Activated CD4-positive, alpha-beta T cell treated with anti-CD3 and anti-CD28 coated beads, Interleukin-2, amount 10 ng/mL, durations not matched to agents 24 days and 14 days (primary cell): ENCODE measurements around the gene SIM1. TPM values are rescaled to one million over a fixed set of nuclear protein-coding genes. Genes with fewer than 3 reads are reported as not detected.
A peak's percentile ranks its signal among the peaks of the same experiment; 100 is the strongest.

Source experiments
- DNase-seq: peaks from one replicate; pipeline ENCODE4 v3.0.0; 2022
- H3K27ac Mint-ChIP-seq: one replicate; pipeline ENCODE4 v1.8.0; 2022; ENCODE audit warnings: mild to moderate bottlenecking, mixed read lengths
- H3K27me3 Mint-ChIP-seq: one replicate; pipeline ENCODE4 v1.8.0; 2022; ENCODE audit warnings: mixed read lengths
- H3K36me3 Mint-ChIP-seq: one replicate; pipeline ENCODE4 v1.8.0; 2022; ENCODE audit warnings: low read depth, mild to moderate bottlenecking, mixed read lengths
- H3K4me1 Mint-ChIP-seq: one replicate; pipeline ENCODE4 v1.8.0; 2021; ENCODE audit warnings: mixed read lengths
- H3K4me3 Mint-ChIP-seq: one replicate; pipeline ENCODE4 v1.8.0; 2022; ENCODE audit warnings: mild to moderate bottlenecking, moderate library complexity, mixed read lengths
- H3K9me3 Mint-ChIP-seq: one replicate; pipeline ENCODE4 v1.8.0; 2021; ENCODE audit warnings: mixed read lengths
- intact Hi-C: fragments of 100-400 bp; cut with micrococcal nuclease; formaldehyde crosslinking; loops from one replicate; pipeline ENCODE4 v1.15.1; 2023
- total RNA-seq: library from RNA; stranded (reverse); gene quantifications from 2 replicates; pipeline ENCODE4 v1.2.3, GENCODE V29; 2022

The SIM1 gene
- total RNA-seq, 1 donor from 2014 or later = not detected

DNA sequence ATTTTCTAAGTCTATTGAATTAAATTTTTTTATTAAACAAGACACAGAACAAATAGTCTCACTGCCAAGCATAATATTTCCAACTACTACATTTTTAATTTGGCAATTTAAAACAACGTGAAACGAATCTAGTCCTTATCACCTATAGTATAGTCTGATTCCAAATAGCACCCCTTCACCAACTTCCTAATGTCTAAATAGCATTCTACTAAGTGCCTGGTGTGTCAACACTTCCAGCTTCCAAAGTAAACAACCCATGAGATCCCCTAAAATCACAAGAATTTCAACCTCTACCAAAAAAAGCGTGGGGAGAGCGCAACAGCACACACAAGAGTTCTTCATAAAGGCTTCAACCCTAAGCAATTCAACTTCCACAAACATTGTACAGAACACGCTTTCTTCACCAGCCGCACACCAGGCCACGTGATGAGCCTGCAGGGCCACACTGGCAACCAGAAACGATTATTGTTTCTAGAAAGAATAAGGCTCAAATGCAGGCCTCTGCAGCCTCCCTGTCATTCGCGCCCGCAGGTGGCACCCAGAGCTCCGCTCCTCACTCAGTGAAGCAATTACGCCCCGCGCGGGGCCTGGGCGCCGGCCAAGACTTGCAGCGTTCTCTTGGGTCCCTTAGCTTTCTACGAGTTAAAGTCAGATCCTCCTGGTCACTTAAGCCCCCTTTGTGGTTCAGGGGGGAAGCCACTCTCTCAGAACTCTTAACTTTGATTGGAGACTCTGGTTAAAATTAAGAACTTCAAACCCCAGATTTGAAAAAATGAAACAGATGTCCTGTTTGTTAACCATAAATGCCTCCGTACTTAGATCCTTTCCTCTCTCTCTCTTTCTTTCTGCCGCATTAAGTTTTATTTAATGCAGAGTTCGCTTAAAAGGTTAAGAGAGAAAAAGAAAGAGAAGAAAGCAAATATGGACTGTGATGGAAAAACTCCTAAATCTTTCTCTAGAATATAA, 18.3 kb downstream of the SIM1 start:
- no peak for DNase-seq
- intact Hi-C loops = loop anchor here (2.0 kb wide), 1 partner anchor 20 kb away; no protein-coding TSS in a partner anchor
- peaks cover 62% of the 10 kb centered on the region for H3K27me3 Mint-ChIP-seq
- peaks cover 5% of the 10 kb centered on the region for H3K36me3 Mint-ChIP-seq
- peaks cover 13% of the 10 kb centered on the region for H3K9me3 Mint-ChIP-seq
- H3K27ac Mint-ChIP-seq = peak overlapping the region; percentile 14
- peaks cover 7% of the 10 kb centered on the region for H3K4me1 Mint-ChIP-seq
- H3K4me3 Mint-ChIP-seq = no peak overlapping the region

DNA sequence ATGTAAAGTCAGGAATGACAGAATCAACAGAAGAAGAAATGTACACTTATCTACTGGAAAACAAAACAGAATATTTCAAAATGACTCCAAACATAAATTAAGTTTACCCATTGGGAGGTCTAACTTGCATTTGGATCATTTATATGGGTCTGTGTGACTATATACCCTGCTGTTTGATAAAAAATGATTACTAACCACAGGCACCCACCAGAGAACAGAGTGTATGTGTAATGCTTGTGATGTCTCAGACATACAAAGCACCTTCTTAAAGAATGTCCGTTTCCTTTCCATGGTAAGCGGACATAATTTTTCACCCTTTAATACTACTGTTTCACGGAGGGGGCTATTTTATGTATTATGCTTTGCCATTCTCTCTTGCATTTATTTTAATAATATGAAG, 19.2 kb downstream of the SIM1 start:
- Mint-ChIP-seq H3K27me3 (peaks cover 69% of the 10 kb centered on the region), H3K4me1 (peaks cover 7% of the 10 kb centered on the region), H3K9me3 (peaks cover 13% of the 10 kb centered on the region), H3K27ac (no peak overlapping the region), H3K4me3 (no peak overlapping the region), H3K36me3 (peaks cover 5% of the 10 kb centered on the region)
- intact Hi-C loops = no loop called here
- no peak for DNase-seq

DNA sequence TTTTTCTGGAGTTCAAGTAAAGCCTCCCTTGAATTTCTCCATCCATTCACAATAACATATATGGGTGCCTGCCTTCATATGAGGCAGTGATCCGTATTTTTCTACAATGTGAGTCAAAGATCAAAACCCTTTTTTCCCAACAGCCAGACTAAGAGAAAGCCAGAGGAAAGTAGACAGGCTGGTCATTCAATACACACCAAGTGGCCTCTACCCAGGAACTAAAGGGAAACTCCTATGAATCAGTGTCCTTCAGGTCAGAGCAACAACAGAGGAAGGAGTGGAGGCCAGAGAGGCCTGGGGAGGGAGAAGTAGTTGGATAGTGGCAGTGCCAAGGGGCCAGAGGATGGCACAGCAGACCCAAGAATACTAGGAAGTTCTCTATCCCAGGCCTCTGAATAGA, 23.8 kb downstream of the SIM1 start:
- Mint-ChIP-seq H3K4me1 (no peaks in the 10 kb centered on the region), H3K27ac (no peak overlapping the region), H3K4me3 (no peak overlapping the region), H3K9me3 (no peaks in the 10 kb centered on the region), H3K27me3 (peaks cover 45% of the 10 kb centered on the region), H3K36me3 (no peaks in the 10 kb centered on the region)
- peak; percentile 25 for DNase-seq
- intact Hi-C loops = no loop called here

DNA sequence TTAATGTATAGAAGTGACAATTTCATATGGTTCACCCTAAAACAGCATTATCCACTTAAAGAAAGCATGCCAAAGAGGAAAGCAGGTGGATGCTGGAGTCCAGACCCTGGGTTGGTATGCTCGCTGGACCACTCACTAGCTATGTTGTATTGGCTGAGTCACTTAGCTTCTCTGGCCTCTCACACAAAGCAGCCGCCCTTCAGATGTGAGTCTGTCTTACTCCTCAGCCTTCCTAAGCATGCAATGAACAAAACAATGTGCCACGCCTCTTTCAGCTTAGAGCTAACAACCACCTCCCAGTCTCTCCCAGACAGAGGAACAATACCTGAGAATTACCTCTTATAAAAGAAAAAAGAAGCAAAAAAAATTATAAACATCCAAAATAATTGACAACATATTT, 29.4 kb downstream of the SIM1 start:
- Mint-ChIP-seq H3K36me3 (no peaks in the 10 kb centered on the region), H3K9me3 (no peaks in the 10 kb centered on the region), H3K4me3 (no peak overlapping the region), H3K27me3 (peaks cover 15% of the 10 kb centered on the region), H3K4me1 (no peaks in the 10 kb centered on the region), H3K27ac (no peak overlapping the region)
- no peak for DNase-seq
- intact Hi-C loops = no loop called here

DNA sequence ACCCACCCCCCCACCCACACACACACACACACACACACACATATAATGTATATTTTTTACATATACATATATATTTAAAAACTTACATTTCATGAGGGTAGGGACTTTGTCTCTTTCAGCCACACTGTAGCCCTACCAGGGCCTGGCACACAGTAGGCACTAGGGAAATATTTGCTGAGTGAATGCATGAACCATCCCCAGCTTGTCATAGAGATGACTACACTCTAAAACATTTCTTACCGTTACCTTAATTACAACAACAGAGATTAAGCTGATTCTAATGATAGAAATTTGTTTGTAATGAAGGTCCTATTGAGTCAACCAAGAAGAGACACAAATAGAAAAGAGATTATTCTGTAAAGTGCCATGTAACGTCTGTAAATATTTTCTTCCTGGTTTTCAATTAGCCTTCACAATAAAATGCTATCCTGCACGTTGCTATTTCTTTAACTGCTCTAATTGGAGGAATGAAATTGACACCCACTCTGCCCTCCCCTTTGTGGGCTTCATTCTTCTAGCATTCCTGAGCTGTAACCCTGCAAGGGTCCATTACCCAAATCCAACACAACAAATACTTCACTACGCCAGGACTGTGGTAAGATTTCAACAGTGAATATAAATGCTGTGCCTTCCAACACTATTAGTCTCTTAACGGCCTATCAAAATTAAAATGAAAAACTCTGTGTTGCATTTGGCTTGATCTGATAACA, 30.8 kb downstream of the SIM1 start:
- no peak overlapping the region for H3K4me3 Mint-ChIP-seq
- intact Hi-C loops = no loop called here
- H3K9me3 Mint-ChIP-seq = no peaks in the 10 kb centered on the region
- no peaks in the 10 kb centered on the region for H3K4me1 Mint-ChIP-seq
- H3K27ac Mint-ChIP-seq = no peak overlapping the region
- DNase-seq = no peak
- H3K27me3 Mint-ChIP-seq = peaks cover 13% of the 10 kb centered on the region
- no peaks in the 10 kb centered on the region for H3K36me3 Mint-ChIP-seq

DNA sequence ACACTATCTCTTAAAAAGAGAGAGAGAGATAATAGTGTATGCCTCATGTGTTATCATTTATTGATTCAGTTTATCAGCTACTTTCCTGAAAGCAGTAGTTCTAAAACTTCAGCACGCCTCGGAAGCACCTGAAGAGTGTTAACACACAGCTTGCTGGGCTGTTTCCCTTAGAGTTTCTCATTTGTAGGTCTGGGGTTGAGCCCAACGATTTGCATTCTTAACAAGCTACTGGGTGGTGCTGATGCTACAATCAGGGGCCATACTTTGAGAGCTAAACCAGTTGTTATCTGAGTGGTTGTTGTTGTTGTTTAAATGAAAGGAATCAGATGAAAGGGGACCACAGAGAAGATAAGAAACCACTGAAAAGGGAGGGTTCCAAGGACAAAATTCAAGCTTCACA, 32.6 kb downstream of the SIM1 start:
- H3K27ac Mint-ChIP-seq = no peak overlapping the region
- DNase-seq = no peak
- no peaks in the 10 kb centered on the region for H3K9me3 Mint-ChIP-seq
- no peak overlapping the region for H3K4me3 Mint-ChIP-seq
- H3K36me3 Mint-ChIP-seq = no peaks in the 10 kb centered on the region
- intact Hi-C loops = no loop called here
- H3K27me3 Mint-ChIP-seq = peaks cover 4% of the 10 kb centered on the region
- H3K4me1 Mint-ChIP-seq = no peaks in the 10 kb centered on the region

DNA sequence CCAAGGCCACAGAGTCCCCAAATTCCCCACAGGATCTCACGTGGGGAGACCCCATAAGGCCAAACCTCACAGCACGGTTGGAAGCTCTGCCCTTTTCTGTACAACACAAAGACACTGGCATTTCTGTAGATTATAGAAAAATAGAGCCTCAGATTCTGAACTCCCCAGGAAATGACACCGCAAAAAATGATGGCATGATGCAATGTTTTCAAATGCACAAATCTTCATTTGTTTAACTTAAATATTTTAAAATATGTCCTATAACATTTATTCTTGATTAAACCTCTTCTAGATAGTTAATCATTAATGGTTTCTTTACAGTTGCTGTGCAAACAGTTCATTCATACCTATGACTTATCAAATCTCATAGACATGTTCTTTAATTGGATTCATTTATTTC, 33.8 kb downstream of the SIM1 start:
- H3K4me3 Mint-ChIP-seq = no peak overlapping the region
- H3K27ac Mint-ChIP-seq = no peak overlapping the region
- H3K27me3 Mint-ChIP-seq = peaks cover 4% of the 10 kb centered on the region
- H3K36me3 Mint-ChIP-seq = no peaks in the 10 kb centered on the region
- no peak for DNase-seq
- intact Hi-C loops = no loop called here
- H3K9me3 Mint-ChIP-seq = no peaks in the 10 kb centered on the region
- H3K4me1 Mint-ChIP-seq = no peaks in the 10 kb centered on the region

DNA sequence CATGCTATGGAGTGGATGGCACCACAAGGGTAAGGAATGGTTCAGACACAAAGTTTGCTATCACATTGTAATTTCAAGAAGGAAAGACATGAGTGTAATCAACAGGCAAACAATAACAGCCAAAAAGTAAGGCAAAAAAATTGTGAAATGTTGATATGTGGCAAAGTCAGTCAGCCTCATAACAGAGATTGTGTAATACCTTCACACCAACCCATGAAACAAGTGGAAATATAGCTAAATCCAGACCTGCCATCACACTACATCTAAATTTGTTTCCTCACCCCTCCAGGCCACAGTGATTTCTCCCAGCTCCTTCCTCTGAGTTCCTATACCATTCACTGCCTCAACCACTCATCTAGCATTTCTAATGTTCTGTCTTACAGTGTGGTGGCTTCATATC, 37.3 kb downstream of the SIM1 start:
- no peaks in the 10 kb centered on the region for H3K4me1 Mint-ChIP-seq
- no peak overlapping the region for H3K4me3 Mint-ChIP-seq
- no peak for DNase-seq
- intact Hi-C loops = no loop called here
- no peaks in the 10 kb centered on the region for H3K27me3 Mint-ChIP-seq
- H3K9me3 Mint-ChIP-seq = no peaks in the 10 kb centered on the region
- no peak overlapping the region for H3K27ac Mint-ChIP-seq
- H3K36me3 Mint-ChIP-seq = no peaks in the 10 kb centered on the region

DNA sequence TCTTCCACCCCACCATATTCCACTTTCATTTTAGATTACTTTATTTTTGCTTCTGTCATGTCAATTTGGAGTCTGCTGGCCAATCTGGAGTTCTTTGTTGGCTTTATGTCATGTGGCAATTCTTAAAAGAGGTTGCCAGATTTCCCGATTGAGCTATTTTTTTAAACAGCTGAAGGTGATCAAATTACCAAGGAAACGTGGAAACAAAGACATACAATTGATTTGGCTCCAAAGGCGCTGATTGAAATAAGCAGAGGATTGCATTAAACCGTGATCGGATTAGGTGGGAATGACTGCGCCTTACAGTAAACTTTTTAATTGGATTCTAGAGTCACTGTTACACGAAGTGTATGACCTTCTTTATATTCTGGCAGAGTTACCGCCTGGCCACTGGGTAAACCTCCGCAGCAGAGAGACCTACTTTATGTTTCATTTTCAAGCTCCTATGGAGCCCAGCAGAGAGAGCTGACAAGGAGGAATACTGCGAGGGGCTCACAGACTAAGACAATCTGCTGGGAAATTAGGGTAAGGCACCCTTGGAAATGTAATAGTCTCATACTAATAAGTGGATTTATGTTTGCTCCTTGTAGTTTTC, 37.9 kb downstream of the SIM1 start:
- intact Hi-C loops = no loop called here
- H3K4me3 Mint-ChIP-seq = no peak overlapping the region
- no peaks in the 10 kb centered on the region for H3K9me3 Mint-ChIP-seq
- no peaks in the 10 kb centered on the region for H3K27me3 Mint-ChIP-seq
- H3K4me1 Mint-ChIP-seq = no peaks in the 10 kb centered on the region
- no peaks in the 10 kb centered on the region for H3K36me3 Mint-ChIP-seq
- no peak overlapping the region for H3K27ac Mint-ChIP-seq
- DNase-seq = no peak

DNA sequence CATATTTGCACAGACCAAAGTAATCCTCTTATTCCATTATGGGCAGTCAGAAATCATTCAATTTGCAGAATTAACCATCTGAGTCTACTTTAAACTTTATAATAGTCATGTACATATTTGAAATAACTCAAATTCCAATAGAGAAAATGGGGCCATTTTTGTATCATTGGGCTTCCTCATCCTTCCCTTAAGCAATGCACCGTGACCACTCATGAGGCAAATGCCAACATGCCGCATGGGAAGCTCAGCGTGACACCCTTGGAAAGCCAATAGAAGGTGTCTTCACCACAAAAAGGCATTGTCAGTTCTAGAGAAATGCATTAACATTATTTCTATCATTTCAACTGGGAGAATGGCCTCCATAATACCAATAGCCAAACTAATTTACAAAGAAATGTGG, 38.5 kb downstream of the SIM1 start:
- intact Hi-C loops = no loop called here
- Mint-ChIP-seq H3K9me3 (no peaks in the 10 kb centered on the region), H3K4me1 (no peaks in the 10 kb centered on the region), H3K36me3 (no peaks in the 10 kb centered on the region), H3K27me3 (no peaks in the 10 kb centered on the region), H3K27ac (no peak overlapping the region), H3K4me3 (no peak overlapping the region)
- no peak for DNase-seq

DNA sequence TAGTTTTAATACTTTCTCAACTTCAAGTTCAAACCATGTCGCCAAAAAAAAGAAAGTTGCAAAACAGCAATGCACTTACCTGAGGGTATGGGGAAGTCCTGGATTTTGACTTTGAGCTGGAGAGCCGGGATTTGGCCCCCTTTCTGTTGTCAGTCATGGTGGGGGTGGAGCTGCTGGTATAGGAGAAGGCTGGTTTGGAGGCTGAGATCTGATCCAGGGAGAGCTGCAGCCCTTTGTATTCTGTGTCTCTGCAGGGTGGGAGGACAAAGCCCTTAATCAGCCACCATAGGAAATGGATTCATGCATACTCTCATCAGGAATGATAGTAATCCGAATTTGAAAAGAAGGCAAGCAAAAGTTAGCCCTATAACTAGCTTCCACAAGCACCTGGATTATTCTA, 44.0 kb downstream of the SIM1 start:
- H3K36me3 Mint-ChIP-seq = no peaks in the 10 kb centered on the region
- DNase-seq = no peak
- H3K4me3 Mint-ChIP-seq = no peak overlapping the region
- H3K9me3 Mint-ChIP-seq = no peaks in the 10 kb centered on the region
- peaks cover 7% of the 10 kb centered on the region for H3K27me3 Mint-ChIP-seq
- intact Hi-C loops = no loop called here
- H3K27ac Mint-ChIP-seq = no peak overlapping the region
- H3K4me1 Mint-ChIP-seq = no peaks in the 10 kb centered on the region

DNA sequence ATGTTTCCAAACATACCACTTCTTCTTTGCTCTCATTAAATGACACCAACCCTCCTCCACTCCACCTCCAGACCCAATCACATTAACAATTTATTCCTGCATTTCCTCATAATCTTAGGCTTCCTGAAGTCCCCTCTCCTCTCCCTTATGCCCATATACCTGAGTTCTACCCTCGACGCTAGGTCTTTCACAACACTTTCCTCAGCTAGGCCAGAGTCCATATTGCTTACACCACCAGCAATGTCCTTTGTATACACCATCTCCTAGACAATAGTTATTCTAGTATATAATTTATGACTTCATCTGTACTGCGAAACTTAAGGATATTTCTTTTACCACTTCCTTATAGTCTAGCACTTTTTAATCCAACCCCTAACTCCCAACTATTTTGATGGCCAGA, 47.7 kb downstream of the SIM1 start:
- Mint-ChIP-seq H3K27me3 (peaks cover 12% of the 10 kb centered on the region), H3K27ac (no peak overlapping the region), H3K36me3 (no peaks in the 10 kb centered on the region), H3K4me3 (no peak overlapping the region), H3K9me3 (no peaks in the 10 kb centered on the region), H3K4me1 (no peaks in the 10 kb centered on the region)
- intact Hi-C loops = no loop called here
- no peak for DNase-seq

DNA sequence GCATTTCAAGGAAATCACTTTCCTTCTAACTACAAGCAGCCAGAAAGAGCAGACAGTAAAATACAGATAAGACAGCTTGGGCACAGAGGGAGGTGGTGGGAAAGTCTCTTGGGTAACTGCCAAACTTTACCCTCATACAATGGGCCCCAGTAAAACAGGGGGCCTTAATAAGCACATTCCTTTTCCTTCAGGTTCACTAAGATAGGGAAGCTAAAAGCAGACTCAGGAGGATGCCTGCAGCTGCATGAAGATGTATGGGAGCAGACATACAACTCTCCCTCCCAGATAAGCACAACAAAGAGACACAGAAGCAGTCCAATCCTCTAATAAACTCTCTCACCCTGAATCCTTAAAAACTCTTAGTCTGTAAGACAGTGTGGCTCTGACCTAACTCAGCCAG, 49.0 kb downstream of the SIM1 start:
- no peak for DNase-seq
- Mint-ChIP-seq H3K36me3 (no peaks in the 10 kb centered on the region), H3K4me3 (no peak overlapping the region), H3K4me1 (no peaks in the 10 kb centered on the region), H3K27ac (no peak overlapping the region), H3K27me3 (peaks cover 12% of the 10 kb centered on the region), H3K9me3 (no peaks in the 10 kb centered on the region)
- intact Hi-C loops = no loop called here

DNA sequence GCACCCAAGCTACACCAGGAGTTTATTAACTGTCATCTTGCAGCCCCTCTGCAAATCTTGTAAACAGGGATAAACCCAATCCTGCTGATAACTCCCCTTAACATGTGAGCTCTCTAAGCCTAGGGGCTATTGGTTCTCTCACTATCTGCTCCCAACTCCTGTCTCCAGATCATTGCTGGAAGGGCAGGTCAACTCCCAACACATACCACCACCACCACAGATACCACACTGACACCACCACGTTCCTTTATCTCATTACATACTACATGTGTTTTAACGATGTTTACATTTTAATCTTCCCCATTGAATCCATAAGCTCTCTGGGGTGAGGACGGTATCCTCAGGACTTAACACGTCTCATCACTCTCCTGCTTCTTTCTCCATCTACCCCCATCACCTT, 51.8 kb downstream of the SIM1 start:
- H3K36me3 Mint-ChIP-seq = no peaks in the 10 kb centered on the region
- no peak for DNase-seq
- intact Hi-C loops = no loop called here
- no peaks in the 10 kb centered on the region for H3K4me1 Mint-ChIP-seq
- no peaks in the 10 kb centered on the region for H3K9me3 Mint-ChIP-seq
- H3K4me3 Mint-ChIP-seq = no peak overlapping the region
- no peak overlapping the region for H3K27ac Mint-ChIP-seq
- peaks cover 14% of the 10 kb centered on the region for H3K27me3 Mint-ChIP-seq
